Activated CD4-positive, alpha-beta T cell treated with anti-CD3 and anti-CD28 coated beads, Interleukin-2, amount 50 U/mL, for 16 hours (primary cell): ENCODE data around the gene ROGDI.
"Not testable (repeated sequence)": the region's sequence is repeated elsewhere in the genome, so short reads cannot be mapped to it uniquely, and the experiment has no call there.

ENCODE experiments used
- DNase-seq: peaks from one replicate; pipeline ENCODE4 v3.0.0-alpha.2; 2020

Gene ROGDI

GRCh38 chr16:4790261-4790660 is 12.2 kb downstream of the ROGDI start:
- no peak for DNase-seq

- no peak for DNase-seq
These were observed 13.5 kb downstream of the ROGDI start for GRCh38 chr16:4788910-4789309.

GRCh38 chr16:4788489-4788889 is 13.9 kb downstream of the ROGDI start:
- no peak for DNase-seq

GRCh38 chr16:4787627-4788482 is 14.6 kb downstream of the ROGDI start, which contains the start of gene SEPTIN12:
SEPTIN12 (minus strand) TSS chr16:4788345; CDS start chr16:4787645, 700 bp downstream.
- no peak for DNase-seq

GRCh38 chr16:4787068-4787467 is 15.4 kb downstream of the ROGDI start:
- no peak for DNase-seq

GRCh38 chr16:4785758-4786433 is 16.5 kb downstream of the ROGDI start:
- DNase-seq = no peak

GRCh38 chr16:4784444-4784987 is 17.9 kb downstream of the ROGDI start:
- DNase-seq = not testable (repeated sequence)

- no peak for DNase-seq
These were observed 18.5 kb downstream of the ROGDI start for GRCh38 chr16:4783951-4784336.

- no peak for DNase-seq
These were observed 19.0 kb downstream of the ROGDI start for GRCh38 chr16:4783251-4783950.

GRCh38 chr16:4780235-4780634 is 22.2 kb downstream of the ROGDI start:
- DNase-seq = no peak

GRCh38 chr16:4778050-4778392 is 24.4 kb downstream of the ROGDI start:
- no peak for DNase-seq

- no peak for DNase-seq
These were observed 24.9 kb downstream of the ROGDI start for GRCh38 chr16:4777339-4778049.

- DNase-seq = no peak
These were observed 26.2 kb downstream of the ROGDI start for GRCh38 chr16:4776141-4776705.

GRCh38 chr16:4775005-4775404 is 27.4 kb downstream of the ROGDI start:
- no peak for DNase-seq

GRCh38 chr16:4772351-4772750 is 30.1 kb downstream of the ROGDI start:
- DNase-seq = no peak

- DNase-seq = no peak
These were observed 30.8 kb downstream of the ROGDI start for GRCh38 chr16:4771646-4772045.

GRCh38 chr16:4769306-4769638 is 33.2 kb downstream of the ROGDI start:
- DNase-seq = no peak

- peak; percentile 92 for DNase-seq
These were observed 33.7 kb downstream of the ROGDI start for GRCh38 chr16:4768549-4769305.

- no peak for DNase-seq
These were observed 34.4 kb downstream of the ROGDI start for GRCh38 chr16:4767872-4768548.

GRCh38 chr16:4766875-4767628 is 35.4 kb downstream of the ROGDI start, which contains the start of gene ZNF500:
ZNF500 (minus strand) TSS chr16:4767162; CDS start chr16:4765978, 1,184 bp downstream.
- DNase-seq = peak; percentile 98
